ENCODE data around the gene ANXA11. TPM values are rescaled to one million over a fixed set of nuclear protein-coding genes. Genes with fewer than 3 reads are reported as not detected.
A peak's percentile ranks its signal among the peaks of the same experiment; 100 is the strongest.

ANXA11 gene
- total RNA-seq, 4 donors from 2014 or later = 110 to 269 (median 238) TPM

- Histone ChIP-seq H3K4me3 (no peak overlapping the region), H3K27me3 (no peaks in the 10 kb centered on the region), H3K4me1 (peaks cover 0 to 25% (median 10%) of the 10 kb centered on the region in 4 donors), H3K27ac (no peak overlapping the region), H3K36me3 (peaks cover 0 to 83% (median 3%) of the 10 kb centered on the region in 3 donors), H3K9me3 (no peaks in the 10 kb centered on the region)
- peak in 1 of 3 donors; percentile 41 for DNase-seq
- TF ChIP-seq POLR2A (IDR thresholded peaks at IDR 0.05) (no peak), CTCF (IDR thresholded peaks at IDR 0.05) (no peak)
Observed at GRCh38 chr10:80167471-80168161, 37.7 kb downstream of the ANXA11 start.

GRCh38 chr10:80166581-80167470 is 38.5 kb downstream of the ANXA11 start:
- no peak for TF ChIP-seq CTCF (IDR thresholded peaks at IDR 0.05)
- TF ChIP-seq POLR2A (IDR thresholded peaks at IDR 0.05) = no peak
- peak overlapping the region in 2 of 4 donors; percentile 2 to 37 for H3K27ac ChIP-seq
- H3K4me1 ChIP-seq = peaks cover 0 to 24% (median 10%) of the 10 kb centered on the region in 4 donors
- peak in 1 of 3 donors; percentile 43 for DNase-seq
- no peaks in the 10 kb centered on the region for H3K27me3 ChIP-seq
- no peak overlapping the region for H3K4me3 ChIP-seq
- H3K36me3 ChIP-seq = peaks cover 0 to 83% (median 3%) of the 10 kb centered on the region in 3 donors
- H3K9me3 ChIP-seq = no peaks in the 10 kb centered on the region

GRCh38 chr10:80165173-80165572 is 40.2 kb downstream of the ANXA11 start:
- H3K4me1 ChIP-seq = peaks cover 0 to 24% (median 10%) of the 10 kb centered on the region in 4 donors
- peak in 1 of 3 donors; percentile 46 for DNase-seq
- no peaks in the 10 kb centered on the region for H3K27me3 ChIP-seq
- TF ChIP-seq POLR2A (IDR thresholded peaks at IDR 0.05) = no peak
- no peak for TF ChIP-seq CTCF (IDR thresholded peaks at IDR 0.05)
- H3K36me3 ChIP-seq = peaks cover 0 to 86% (median 3%) of the 10 kb centered on the region in 3 donors
- no peaks in the 10 kb centered on the region for H3K9me3 ChIP-seq
- peak overlapping the region in 3 of 4 donors; percentile 26 to 82 (median 68) for H3K27ac ChIP-seq
- no peak overlapping the region for H3K4me3 ChIP-seq

- Histone ChIP-seq H3K27me3 (no peaks in the 10 kb centered on the region), H3K27ac (peak overlapping the region in 3 of 4 donors; percentile 26 to 82 (median 68)), H3K36me3 (peaks cover 0 to 90% (median 3%) of the 10 kb centered on the region in 3 donors), H3K4me1 (peaks cover 0 to 24% (median 10%) of the 10 kb centered on the region in 4 donors), H3K9me3 (no peaks in the 10 kb centered on the region), H3K4me3 (no peak overlapping the region)
- no peak for DNase-seq
- no peak for TF ChIP-seq POLR2A (IDR thresholded peaks at IDR 0.05)
- TF ChIP-seq CTCF (IDR thresholded peaks at IDR 0.05) = no peak
Observed at GRCh38 chr10:80164596-80164995, 40.7 kb downstream of the ANXA11 start.

- H3K4me1 ChIP-seq = peaks cover 0 to 31% (median 10%) of the 10 kb centered on the region in 4 donors
- peak in 2 of 3 donors; percentile 78 to 79 for DNase-seq
- H3K9me3 ChIP-seq = no peaks in the 10 kb centered on the region
- no peaks in the 10 kb centered on the region for H3K27me3 ChIP-seq
- H3K4me3 ChIP-seq = no peak overlapping the region
- H3K36me3 ChIP-seq = peaks cover 0 to 90% (median 3%) of the 10 kb centered on the region in 3 donors
- TF ChIP-seq CTCF (IDR thresholded peaks at IDR 0.05) = no peak
- TF ChIP-seq POLR2A (IDR thresholded peaks at IDR 0.05) = no peak
- peak overlapping the region in 3 of 4 donors; percentile 26 to 82 (median 68) for H3K27ac ChIP-seq
Observed at GRCh38 chr10:80163741-80164341, 41.5 kb downstream of the ANXA11 start.
